KMS-11 (cell line): ENCODE measurements around the gene TM4SF1.

Source experiments
- H2AFZ ChIP-seq: fragments of 200-600 bp; sonication (generic); 2 replicates; pipeline ENCODE4 v1.6.1; 2016; ENCODE audit warnings: antibody characterized with exemption, mixed run types, low read depth
- H3K27ac ChIP-seq: fragments of 200-600 bp; sonication (generic); 2 replicates; pipeline ENCODE4 v1.6.1; 2016; ENCODE audit warnings: mild to moderate bottlenecking, mixed run types
- H3K27me3 ChIP-seq: fragments of 200-600 bp; sonication (generic); 2 replicates; pipeline ENCODE4 v1.6.1; 2017; ENCODE audit warnings: mild to moderate bottlenecking, low read depth, mixed run types, moderate library complexity; ENCODE audit not compliant: insufficient read depth
- H3K36me3 ChIP-seq: fragments of 200-600 bp; sonication (generic); 2 replicates; pipeline ENCODE4 v1.6.1; 2017; ENCODE audit warnings: mild to moderate bottlenecking, mixed run types; ENCODE audit not compliant: insufficient read depth
- H3K4me1 ChIP-seq: fragments of 200-600 bp; sonication (generic); 2 replicates; pipeline ENCODE4 v1.6.1; 2016; ENCODE audit warnings: mild to moderate bottlenecking, low read depth, mixed run types; ENCODE audit not compliant: poor library complexity, severe bottlenecking
- H3K4me2 ChIP-seq: fragments of 200-600 bp; sonication (generic); 2 replicates; pipeline ENCODE4 v1.7.0; 2016; ENCODE audit warnings: mild to moderate bottlenecking, mixed run types
- H3K4me3 ChIP-seq: fragments of 200-600 bp; sonication (generic); IDR thresholded peaks from 2 replicates; pipeline ENCODE4 v1.6.1; 2017; ENCODE audit warnings: low read depth, low read length, mixed read lengths; ENCODE audit not compliant: insufficient read depth
- H3K79me2 ChIP-seq: fragments of 200-600 bp; sonication (generic); 2 replicates; pipeline ENCODE4 v1.6.1; 2016; ENCODE audit warnings: low read depth, mixed run types; ENCODE audit not compliant: insufficient read depth
- H3K9ac ChIP-seq: fragments of 200-600 bp; sonication (generic); 2 replicates; pipeline ENCODE4 v1.6.1; 2016; ENCODE audit warnings: mild to moderate bottlenecking, mixed run types
- H4K20me1 ChIP-seq: fragments of 200-600 bp; sonication (generic); 2 replicates; pipeline ENCODE4 v1.6.1; 2016; ENCODE audit warnings: mild to moderate bottlenecking, mixed run types; ENCODE audit not compliant: insufficient read depth
- TF ChIP-seq, protein P1 (sequence below): fragments of 200-600 bp; sonication (generic); conservative IDR thresholded peaks from 2 replicates; pipeline ENCODE4 v1.6.1; 2017; ENCODE audit warnings: low read depth, mild to moderate bottlenecking, antibody characterized with exemption, low read length, moderate library complexity, mixed read lengths

TM4SF1 gene

DNA sequence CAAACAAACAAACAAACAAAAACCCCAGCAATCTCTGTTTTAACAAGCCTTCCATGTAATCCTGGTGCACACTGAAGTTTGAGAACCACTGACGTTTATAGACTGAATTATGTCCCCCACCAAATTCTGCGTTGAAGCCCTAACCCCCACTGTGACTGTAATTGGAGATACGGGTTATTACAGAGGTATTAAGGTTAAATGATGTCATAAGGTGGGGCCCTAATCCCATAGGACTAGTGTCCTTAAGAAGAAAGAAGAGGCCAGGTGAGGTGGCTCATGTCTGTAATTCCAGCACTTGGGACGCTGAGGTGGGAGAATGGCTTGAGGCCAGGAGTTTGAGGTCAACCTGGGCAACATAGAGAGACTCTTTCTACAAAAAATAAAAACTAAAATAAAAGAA, 42.4 kb upstream of the TM4SF1 start:
- TF ChIP-seq, protein P1, sequence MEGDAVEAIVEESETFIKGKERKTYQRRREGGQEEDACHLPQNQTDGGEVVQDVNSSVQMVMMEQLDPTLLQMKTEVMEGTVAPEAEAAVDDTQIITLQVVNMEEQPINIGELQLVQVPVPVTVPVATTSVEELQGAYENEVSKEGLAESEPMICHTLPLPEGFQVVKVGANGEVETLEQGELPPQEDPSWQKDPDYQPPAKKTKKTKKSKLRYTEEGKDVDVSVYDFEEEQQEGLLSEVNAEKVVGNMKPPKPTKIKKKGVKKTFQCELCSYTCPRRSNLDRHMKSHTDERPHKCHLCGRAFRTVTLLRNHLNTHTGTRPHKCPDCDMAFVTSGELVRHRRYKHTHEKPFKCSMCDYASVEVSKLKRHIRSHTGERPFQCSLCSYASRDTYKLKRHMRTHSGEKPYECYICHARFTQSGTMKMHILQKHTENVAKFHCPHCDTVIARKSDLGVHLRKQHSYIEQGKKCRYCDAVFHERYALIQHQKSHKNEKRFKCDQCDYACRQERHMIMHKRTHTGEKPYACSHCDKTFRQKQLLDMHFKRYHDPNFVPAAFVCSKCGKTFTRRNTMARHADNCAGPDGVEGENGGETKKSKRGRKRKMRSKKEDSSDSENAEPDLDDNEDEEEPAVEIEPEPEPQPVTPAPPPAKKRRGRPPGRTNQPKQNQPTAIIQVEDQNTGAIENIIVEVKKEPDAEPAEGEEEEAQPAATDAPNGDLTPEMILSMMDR = no peak
- Histone ChIP-seq H3K4me3 (no peak overlapping the region), H3K4me1 (no peaks in the 10 kb centered on the region), H3K36me3 (no peaks in the 10 kb centered on the region), H3K9ac (no peak overlapping the region), H3K27ac (no peak overlapping the region), H3K79me2 (no peaks in the 10 kb centered on the region), H3K4me2 (no peak overlapping the region), H3K27me3 (no peaks in the 10 kb centered on the region), H4K20me1 (no peaks in the 10 kb centered on the region), H2AFZ (no peak overlapping the region)

DNA sequence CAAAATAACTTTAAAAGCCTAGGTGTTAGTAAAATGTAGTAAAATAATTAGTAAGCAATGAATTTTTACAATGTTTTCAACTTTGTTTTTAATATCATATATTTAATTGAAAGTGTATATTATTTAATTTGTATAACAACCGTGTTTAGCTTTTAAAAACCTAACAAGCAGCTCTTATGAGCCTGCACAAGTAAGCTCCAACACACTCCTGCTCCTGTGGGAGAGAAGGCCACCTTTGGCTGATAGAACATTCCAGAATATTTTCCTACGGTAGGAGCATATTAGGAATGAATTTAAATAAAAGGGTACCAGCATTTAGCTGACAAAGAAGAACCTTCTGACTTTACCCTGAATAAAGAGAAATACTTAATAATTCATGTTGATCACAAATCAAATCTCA, 40.3 kb upstream of the TM4SF1 start:
- H3K9ac ChIP-seq = no peak overlapping the region
- H2AFZ ChIP-seq = no peak overlapping the region
- no peaks in the 10 kb centered on the region for H3K27me3 ChIP-seq
- no peaks in the 10 kb centered on the region for H3K79me2 ChIP-seq
- no peak overlapping the region for H3K4me3 ChIP-seq
- H3K27ac ChIP-seq = no peak overlapping the region
- TF ChIP-seq, protein P1 = no peak
- H4K20me1 ChIP-seq = no peaks in the 10 kb centered on the region
- H3K36me3 ChIP-seq = no peaks in the 10 kb centered on the region
- H3K4me2 ChIP-seq = no peak overlapping the region
- H3K4me1 ChIP-seq = no peaks in the 10 kb centered on the region

DNA sequence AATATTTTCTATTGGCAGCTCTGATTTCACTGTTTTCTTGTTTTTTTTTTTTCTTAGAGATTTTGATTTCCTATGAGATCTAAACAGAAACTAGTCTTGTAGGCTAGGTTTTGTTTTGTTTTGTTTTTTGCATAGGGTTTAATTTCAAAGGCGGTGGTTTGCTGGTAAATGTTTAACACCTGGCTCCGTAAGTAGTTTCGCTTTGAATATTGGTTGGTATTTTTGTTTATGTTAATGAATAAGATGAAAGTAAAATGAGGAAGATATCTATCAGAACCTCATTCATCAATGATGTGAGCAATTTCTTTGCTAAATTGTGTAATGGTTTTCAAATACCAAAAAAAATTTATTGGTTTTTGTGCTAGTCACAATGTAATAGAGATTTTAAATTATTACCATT, 39.7 kb upstream of the TM4SF1 start:
- Histone ChIP-seq H2AFZ (no peak overlapping the region), H3K4me1 (no peaks in the 10 kb centered on the region), H3K36me3 (no peaks in the 10 kb centered on the region), H3K9ac (no peak overlapping the region), H3K27me3 (no peaks in the 10 kb centered on the region), H3K4me2 (no peak overlapping the region), H3K79me2 (no peaks in the 10 kb centered on the region), H4K20me1 (no peaks in the 10 kb centered on the region), H3K4me3 (no peak overlapping the region), H3K27ac (no peak overlapping the region)
- TF ChIP-seq, protein P1 = no peak

DNA sequence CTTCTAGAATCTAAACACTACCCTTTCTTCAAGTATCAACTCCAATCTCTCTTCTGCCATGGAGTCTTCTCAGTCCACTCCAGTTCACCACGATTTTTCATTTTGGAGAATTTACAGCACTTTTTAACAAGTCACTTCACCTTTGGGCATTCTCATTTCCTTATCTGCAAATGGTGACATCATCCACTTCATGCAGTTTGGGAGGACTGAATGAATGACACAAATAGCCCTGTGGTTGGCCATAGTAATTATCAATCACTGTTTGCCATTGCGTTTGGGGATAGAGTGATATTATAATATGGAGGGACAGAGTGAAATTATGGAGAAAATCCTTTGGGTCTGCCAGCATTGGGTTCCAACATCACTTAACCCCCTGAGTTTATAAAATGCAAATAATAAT, 38.0 kb upstream of the TM4SF1 start:
- TF ChIP-seq, protein P1 = no peak
- Histone ChIP-seq H2AFZ (no peak overlapping the region), H3K79me2 (no peaks in the 10 kb centered on the region), H3K27ac (no peak overlapping the region), H3K4me1 (no peaks in the 10 kb centered on the region), H3K4me2 (no peak overlapping the region), H3K9ac (no peak overlapping the region), H3K4me3 (no peak overlapping the region), H3K36me3 (no peaks in the 10 kb centered on the region), H3K27me3 (no peaks in the 10 kb centered on the region), H4K20me1 (no peaks in the 10 kb centered on the region)
